Stimulated activated CD8-positive, alpha-beta memory T cell treated with anti-CD3 and anti-CD28 coated beads, Interleukin-15, amount 100 ng/mL, for 24 hours (primary cell): ENCODE results near the gene PARD3B.

Source experiments
- DNase-seq: peaks from one replicate; pipeline ENCODE4 v3.0.0-alpha.2; 2020; ENCODE audit warnings: low read depth

Gene PARD3B

GRCh38 chr2:205276116-205276777 is 731.0 kb downstream of the PARD3B start:
- no peak for DNase-seq

- DNase-seq, result no peak
These were observed 735.4 kb downstream of the PARD3B start for GRCh38 chr2:205280596-205281236.

GRCh38 chr2:205283736-205284270 is 738.5 kb downstream of the PARD3B start:
- DNase-seq, result no peak

- no peak for DNase-seq
These were observed 739.1 kb downstream of the PARD3B start for GRCh38 chr2:205284334-205284733.

GRCh38 chr2:205287316-205287715 is 742.0 kb downstream of the PARD3B start:
- DNase-seq, result no peak

GRCh38 chr2:205288686-205289085 is 743.4 kb downstream of the PARD3B start:
- no peak for DNase-seq

- no peak for DNase-seq
These were observed 745.0 kb downstream of the PARD3B start for GRCh38 chr2:205290299-205290698.

- DNase-seq, result no peak
These were observed 747.5 kb downstream of the PARD3B start for GRCh38 chr2:205292665-205293295.

- DNase-seq, result no peak
These were observed 748.3 kb downstream of the PARD3B start for GRCh38 chr2:205293559-205293958.

- no peak for DNase-seq
These were observed 751.7 kb downstream of the PARD3B start for GRCh38 chr2:205296959-205297358.

GRCh38 chr2:205297368-205297767 is 752.1 kb downstream of the PARD3B start:
- no peak for DNase-seq

- DNase-seq, result no peak
These were observed 752.6 kb downstream of the PARD3B start for GRCh38 chr2:205297846-205298245.

GRCh38 chr2:205311201-205311600 is 765.9 kb downstream of the PARD3B start:
- no peak for DNase-seq

GRCh38 chr2:205321231-205321630 is 776.0 kb downstream of the PARD3B start:
- no peak for DNase-seq

GRCh38 chr2:205323929-205324328 is 778.7 kb downstream of the PARD3B start:
- no peak for DNase-seq

GRCh38 chr2:205324355-205324754 is 779.1 kb downstream of the PARD3B start:
- DNase-seq, result no peak

GRCh38 chr2:205333351-205333750 is 788.1 kb downstream of the PARD3B start:
- no peak for DNase-seq

GRCh38 chr2:205337274-205337673 is 792.0 kb downstream of the PARD3B start:
- no peak for DNase-seq

- DNase-seq, result no peak
These were observed 792.9 kb downstream of the PARD3B start for GRCh38 chr2:205338156-205338555.

- DNase-seq, result no peak
These were observed 797.8 kb downstream of the PARD3B start for GRCh38 chr2:205343103-205343502.

GRCh38 chr2:205346649-205347048 is 801.4 kb downstream of the PARD3B start:
- DNase-seq, result no peak

- no peak for DNase-seq
These were observed 802.6 kb downstream of the PARD3B start for GRCh38 chr2:205347899-205348298.

GRCh38 chr2:205352094-205352493 is 806.8 kb downstream of the PARD3B start:
- no peak for DNase-seq
